PFSK-1 (cell line): Measurements from ENCODE around the gene MTCH1.

Source experiments
- FOXP2 ChIP-seq: optimal IDR thresholded peaks from 2 replicates; pipeline ENCODE3; 2011; ENCODE audit warnings: borderline replicate concordance, control low read depth, inconsistent platforms; ENCODE audit not compliant: insufficient read depth; ENCODE audit errors: extremely low read length, extremely low read depth
- POLR2AphosphoS5 ChIP-seq: IDR thresholded peaks from 2 replicates; pipeline ENCODE4 v1.6.1; 2012; ENCODE audit warnings: low read depth, mild to moderate bottlenecking, control low read depth, low read length, moderate library complexity
- SIN3A ChIP-seq: IDR thresholded peaks from 2 replicates; pipeline ENCODE4 v1.6.1; 2012; ENCODE audit warnings: mild to moderate bottlenecking, low read length, moderate library complexity, borderline replicate concordance; ENCODE audit not compliant: insufficient read depth
- TAF1 ChIP-seq: IDR thresholded peaks from 2 replicates; pipeline ENCODE4 v1.6.1; 2012; ENCODE audit warnings: low read length, control low read depth, borderline replicate concordance; ENCODE audit not compliant: insufficient read depth
- TF ChIP-seq, protein P1 (sequence below), 2 experiments: IDR thresholded peaks; 2 replicates each; pipeline versions ENCODE4 v1.6.1 to v1.8.0; 2011 to 2012; ENCODE audit warnings: low read depth in 2 of 2, low read length in 2 of 2, control low read depth in 1 of 2, inconsistent platforms in 1 of 2, mild to moderate bottlenecking in 1 of 2, moderate library complexity in 1 of 2; ENCODE audit not compliant: insufficient read depth in 1 of 2

Gene MTCH1

DNA sequence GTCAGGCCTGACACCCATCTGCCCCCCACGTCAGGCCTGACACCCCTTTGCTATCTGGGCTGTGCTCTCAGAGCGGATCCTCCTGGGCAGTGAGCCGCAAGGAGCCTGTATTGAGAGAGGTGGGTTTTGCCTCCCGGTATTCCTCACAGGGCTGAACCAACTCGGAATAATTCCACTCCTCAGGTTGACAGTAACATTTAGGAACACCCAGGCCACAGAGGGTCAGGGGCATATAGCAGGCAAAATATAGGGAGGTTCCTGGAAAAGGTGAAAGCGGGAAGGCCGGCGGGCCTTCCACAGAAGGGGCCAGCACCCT, 12.7 kb upstream of the MTCH1 start:
- TF ChIP-seq SIN3A (no peak), FOXP2 (no peak), POLR2AphosphoS5 (no peak), TAF1 (no peak)
- TF ChIP-seq, protein P1, sequence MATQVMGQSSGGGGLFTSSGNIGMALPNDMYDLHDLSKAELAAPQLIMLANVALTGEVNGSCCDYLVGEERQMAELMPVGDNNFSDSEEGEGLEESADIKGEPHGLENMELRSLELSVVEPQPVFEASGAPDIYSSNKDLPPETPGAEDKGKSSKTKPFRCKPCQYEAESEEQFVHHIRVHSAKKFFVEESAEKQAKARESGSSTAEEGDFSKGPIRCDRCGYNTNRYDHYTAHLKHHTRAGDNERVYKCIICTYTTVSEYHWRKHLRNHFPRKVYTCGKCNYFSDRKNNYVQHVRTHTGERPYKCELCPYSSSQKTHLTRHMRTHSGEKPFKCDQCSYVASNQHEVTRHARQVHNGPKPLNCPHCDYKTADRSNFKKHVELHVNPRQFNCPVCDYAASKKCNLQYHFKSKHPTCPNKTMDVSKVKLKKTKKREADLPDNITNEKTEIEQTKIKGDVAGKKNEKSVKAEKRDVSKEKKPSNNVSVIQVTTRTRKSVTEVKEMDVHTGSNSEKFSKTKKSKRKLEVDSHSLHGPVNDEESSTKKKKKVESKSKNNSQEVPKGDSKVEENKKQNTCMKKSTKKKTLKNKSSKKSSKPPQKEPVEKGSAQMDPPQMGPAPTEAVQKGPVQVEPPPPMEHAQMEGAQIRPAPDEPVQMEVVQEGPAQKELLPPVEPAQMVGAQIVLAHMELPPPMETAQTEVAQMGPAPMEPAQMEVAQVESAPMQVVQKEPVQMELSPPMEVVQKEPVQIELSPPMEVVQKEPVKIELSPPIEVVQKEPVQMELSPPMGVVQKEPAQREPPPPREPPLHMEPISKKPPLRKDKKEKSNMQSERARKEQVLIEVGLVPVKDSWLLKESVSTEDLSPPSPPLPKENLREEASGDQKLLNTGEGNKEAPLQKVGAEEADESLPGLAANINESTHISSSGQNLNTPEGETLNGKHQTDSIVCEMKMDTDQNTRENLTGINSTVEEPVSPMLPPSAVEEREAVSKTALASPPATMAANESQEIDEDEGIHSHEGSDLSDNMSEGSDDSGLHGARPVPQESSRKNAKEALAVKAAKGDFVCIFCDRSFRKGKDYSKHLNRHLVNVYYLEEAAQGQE (IDR thresholded peaks at IDR 0.05; ENCODE audit: insufficient read depth in 1 of 2, low read depth in 2 of 2, low read length in 2 of 2), result no peak

DNA sequence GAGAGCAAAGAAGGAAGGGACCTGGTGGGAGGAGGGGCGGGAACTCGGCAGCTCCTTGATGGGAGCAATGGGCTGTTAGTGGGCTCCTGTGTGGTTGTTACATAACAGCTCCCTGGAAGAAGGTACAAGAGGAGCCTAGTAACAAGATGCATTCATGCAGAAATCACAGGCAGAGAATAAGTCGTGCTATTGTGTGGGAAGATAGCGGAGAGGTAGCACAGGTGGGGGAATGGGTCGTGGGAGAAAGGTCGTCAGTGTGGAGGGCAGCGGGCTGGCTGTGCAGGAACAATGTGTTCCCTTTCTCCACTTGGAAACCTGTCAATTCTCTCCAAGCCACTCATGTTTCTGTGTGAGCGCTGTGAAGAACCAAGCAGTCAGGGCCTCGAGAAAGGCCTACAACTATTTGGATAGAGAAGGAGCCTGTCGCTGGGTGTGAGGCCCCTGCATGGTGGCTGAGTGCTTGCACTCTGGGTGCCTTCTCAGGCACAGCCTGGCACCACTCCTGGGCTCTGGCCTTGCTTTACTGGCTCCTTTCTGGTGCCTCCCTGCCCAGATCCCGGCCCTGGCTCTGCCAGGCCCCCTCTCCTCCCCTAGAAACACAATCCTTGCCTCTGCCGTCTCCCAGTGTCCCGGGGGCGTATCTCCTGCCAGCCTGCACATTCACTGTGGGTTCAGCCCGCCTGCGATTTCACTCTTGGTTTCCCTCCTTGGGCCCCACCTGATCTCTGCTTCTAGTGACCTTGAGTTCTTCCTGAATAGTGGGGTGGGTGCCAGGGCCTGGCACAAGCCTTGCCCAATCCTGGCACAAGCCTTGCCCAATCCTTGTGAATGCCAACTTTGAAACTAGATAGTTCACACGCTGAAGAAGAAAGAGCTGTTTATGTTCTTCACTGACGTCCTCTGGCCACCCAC, 12.1 kb upstream of the MTCH1 start:
- TF ChIP-seq SIN3A (no peak), FOXP2 (no peak), POLR2AphosphoS5 (no peak), TAF1 (no peak)
- TF ChIP-seq, protein P1 (IDR thresholded peaks at IDR 0.05; ENCODE audit: insufficient read depth in 1 of 2, low read depth in 2 of 2, low read length in 2 of 2), result no peak

DNA sequence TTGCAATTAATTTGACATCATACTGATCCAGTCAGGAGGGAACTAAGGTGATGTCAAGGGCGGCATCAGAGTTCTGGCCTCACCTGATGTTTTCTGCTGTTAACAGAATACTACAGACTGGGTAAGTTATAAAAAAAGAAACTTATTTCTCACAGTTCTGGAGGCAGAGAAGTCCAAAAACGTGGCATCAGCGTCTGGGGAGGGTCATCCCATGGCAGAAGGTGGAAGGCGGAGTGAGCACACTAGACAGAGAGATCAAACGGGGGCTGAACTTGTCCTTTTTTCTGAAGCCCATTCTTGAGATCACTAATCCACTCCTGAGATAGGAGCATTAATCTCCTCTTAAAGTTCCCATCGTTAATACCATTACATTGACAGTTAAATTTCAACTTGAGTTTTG, 3.3 kb upstream of the MTCH1 start:
- no peak for TF ChIP-seq FOXP2
- TF ChIP-seq, protein P1 (IDR thresholded peaks at IDR 0.05; ENCODE audit: insufficient read depth in 1 of 2, low read depth in 2 of 2, low read length in 2 of 2), result no peak
- no peak for TF ChIP-seq SIN3A
- TF ChIP-seq TAF1, result no peak
- no peak for TF ChIP-seq POLR2AphosphoS5

GRCh38 chr6:36986704-36987047, 680 bp upstream of the MTCH1 start:
- no peak for TF ChIP-seq POLR2AphosphoS5
- no peak for TF ChIP-seq SIN3A
- no peak for TF ChIP-seq TAF1
- TF ChIP-seq, protein P1 (IDR thresholded peaks at IDR 0.05; ENCODE audit: insufficient read depth in 1 of 2, low read depth in 2 of 2, low read length in 2 of 2), result no peak
- TF ChIP-seq FOXP2, result no peak
